Measurements from ENCODE around the gene RBM47. TPM values are rescaled to one million over a fixed set of nuclear protein-coding genes. Genes with fewer than 3 reads are reported as not detected.
A peak's percentile ranks its signal among the peaks of the same experiment; 100 is the strongest.
"Not testable (repeated sequence)": the region's sequence is repeated elsewhere in the genome, so short reads cannot be mapped to it uniquely, and the experiment has no call there.

Gene RBM47
- total RNA-seq, 1 experiment from 2014 or later, result 7.0 TPM

GRCh38 chr4:40531636-40532023, 98.0 kb downstream of the RBM47 start:
- no peak for DNase-seq (ENCODE audit: low read depth)

- no peak for DNase-seq (ENCODE audit: low read depth)
Measured at GRCh38 chr4:40530961-40531635, 98.6 kb downstream of the RBM47 start.

GRCh38 chr4:40526741-40527140, 102.9 kb downstream of the RBM47 start:
- no peak for DNase-seq (ENCODE audit: low read depth)

GRCh38 chr4:40525752-40526598, 103.7 kb downstream of the RBM47 start:
- DNase-seq (ENCODE audit: low read depth), result peak; percentile 87

GRCh38 chr4:40524366-40525041, 105.2 kb downstream of the RBM47 start:
- peak; percentile 26 for DNase-seq (ENCODE audit: low read depth)

- DNase-seq (ENCODE audit: low read depth), result no peak
Measured at GRCh38 chr4:40523581-40523980, 106.1 kb downstream of the RBM47 start.

GRCh38 chr4:40521957-40522356, 107.7 kb downstream of the RBM47 start:
- DNase-seq (ENCODE audit: low read depth), result no peak

GRCh38 chr4:40520533-40520932, 109.1 kb downstream of the RBM47 start:
- peak; percentile 91 for DNase-seq (ENCODE audit: low read depth)

GRCh38 chr4:40517081-40517480, 112.6 kb downstream of the RBM47 start:
- not testable (repeated sequence) for DNase-seq (ENCODE audit: low read depth)

- DNase-seq (ENCODE audit: low read depth), result no peak
Measured at GRCh38 chr4:40516651-40517050, 113.0 kb downstream of the RBM47 start.

- DNase-seq (ENCODE audit: low read depth), result peak; percentile 86
Measured at GRCh38 chr4:40515398-40516293, 114.0 kb downstream of the RBM47 start.

- peak; percentile 7 for DNase-seq (ENCODE audit: low read depth)
Measured at GRCh38 chr4:40515037-40515397, 114.6 kb downstream of the RBM47 start.

- no peak for DNase-seq (ENCODE audit: low read depth)
Measured at GRCh38 chr4:40514497-40514951, 115.1 kb downstream of the RBM47 start.

GRCh38 chr4:40511036-40511614, 118.5 kb downstream of the RBM47 start:
- no peak for DNase-seq (ENCODE audit: low read depth)

- peak; percentile 13 for DNase-seq (ENCODE audit: low read depth)
Measured at GRCh38 chr4:40507977-40508376, 121.7 kb downstream of the RBM47 start.

- peak; percentile 8 for DNase-seq (ENCODE audit: low read depth)
Measured at GRCh38 chr4:40506492-40506891, 123.2 kb downstream of the RBM47 start.

GRCh38 chr4:40506066-40506465, 123.6 kb downstream of the RBM47 start:
- no peak for DNase-seq (ENCODE audit: low read depth)

GRCh38 chr4:40502934-40503333, 126.7 kb downstream of the RBM47 start:
- peak; percentile 22 for DNase-seq (ENCODE audit: low read depth)

- peak; percentile 10 for DNase-seq (ENCODE audit: low read depth)
Measured at GRCh38 chr4:40502220-40502619, 127.4 kb downstream of the RBM47 start.

- no peak for DNase-seq (ENCODE audit: low read depth)
Measured at GRCh38 chr4:40500781-40501180, 128.9 kb downstream of the RBM47 start.

GRCh38 chr4:40493160-40493559, 136.5 kb downstream of the RBM47 start:
- DNase-seq (ENCODE audit: low read depth), result no peak

All from RPMI7951 (cell line).